HEK293 (cell line): ENCODE results near the gene ITGB2.
A peak's percentile ranks its signal among the peaks of the same experiment; 100 is the strongest.

Experiments used
- ATF2 ChIP-seq: fragments of 450-650 bp; formaldehyde crosslinking; IDR thresholded peaks from 2 replicates; pipeline ENCODE4 v1.5.1; 2016; ENCODE audit warnings: missing biosample characterization, missing genetic modification characterization, low read depth
- BCL11B ChIP-seq: fragments of 450-650 bp; formaldehyde crosslinking; IDR thresholded peaks from 2 replicates; pipeline ENCODE4 v1.5.1; 2016; ENCODE audit warnings: low read depth, missing biosample characterization, missing genetic modification characterization
- KLF17 ChIP-seq: fragments of 450-650 bp; formaldehyde crosslinking; IDR thresholded peaks from 2 replicates; pipeline ENCODE4 v1.5.1; 2016; ENCODE audit warnings: missing biosample characterization, missing genetic modification characterization
- PRDM1 ChIP-seq: fragments of 450-650 bp; formaldehyde crosslinking; IDR thresholded peaks from 2 replicates; pipeline ENCODE4; 2016; ENCODE audit warnings: missing biosample characterization, missing genetic modification characterization
- SP7 ChIP-seq: fragments of 450-650 bp; formaldehyde crosslinking; IDR thresholded peaks from 2 replicates; pipeline ENCODE4 v1.5.1; 2016; ENCODE audit warnings: missing biosample characterization, missing genetic modification characterization
- ZBTB1 ChIP-seq: fragments of 450-650 bp; formaldehyde crosslinking; IDR thresholded peaks from 2 replicates; pipeline ENCODE4 v1.5.1; 2016; ENCODE audit warnings: missing biosample characterization, missing genetic modification characterization
- ZBTB17 ChIP-seq: fragments of 450-650 bp; formaldehyde crosslinking; IDR thresholded peaks from 2 replicates; pipeline ENCODE4 v1.5.1; 2016; ENCODE audit warnings: missing biosample characterization, missing genetic modification characterization
- ZFP3 ChIP-seq: fragments of 450-650 bp; formaldehyde crosslinking; IDR thresholded peaks from 2 replicates; pipeline ENCODE4 v1.5.1; 2016; ENCODE audit warnings: low read depth, missing biosample characterization, missing genetic modification characterization
- ZFP37 ChIP-seq: fragments of 450-650 bp; formaldehyde crosslinking; IDR thresholded peaks from 2 replicates; pipeline ENCODE4 v1.5.1; 2016; ENCODE audit warnings: missing biosample characterization, missing genetic modification characterization
- ZNF114 ChIP-seq: fragments of 450-650 bp; formaldehyde crosslinking; IDR thresholded peaks from 2 replicates; pipeline ENCODE4 v1.5.0; 2017; ENCODE audit warnings: missing biosample characterization, missing genetic modification characterization
- ZNF133 ChIP-seq: fragments of 450-650 bp; formaldehyde crosslinking; IDR thresholded peaks from 2 replicates; pipeline ENCODE4 v1.5.1; 2016; ENCODE audit warnings: missing biosample characterization, missing genetic modification characterization
- ZNF202 ChIP-seq: fragments of 450-650 bp; formaldehyde crosslinking; IDR thresholded peaks from 2 replicates; pipeline ENCODE4 v1.5.1; 2016; ENCODE audit warnings: missing biosample characterization, missing genetic modification characterization, borderline replicate concordance
- ZNF302 ChIP-seq: fragments of 450-650 bp; formaldehyde crosslinking; IDR thresholded peaks from 2 replicates; pipeline ENCODE4 v1.5.1; 2016; ENCODE audit warnings: missing biosample characterization, missing genetic modification characterization, low read depth
- ZNF311 ChIP-seq: fragments of 450-650 bp; formaldehyde crosslinking; IDR thresholded peaks from 2 replicates; pipeline ENCODE4 v1.5.1; 2017; ENCODE audit warnings: missing biosample characterization, missing genetic modification characterization, borderline replicate concordance
- ZNF366 ChIP-seq: fragments of 450-650 bp; formaldehyde crosslinking; conservative IDR thresholded peaks from 2 replicates; pipeline ENCODE4 v1.5.1; 2016; ENCODE audit warnings: missing biosample characterization, missing genetic modification characterization
- ZNF394 ChIP-seq: fragments of 450-650 bp; formaldehyde crosslinking; IDR thresholded peaks from 2 replicates; pipeline ENCODE4 v1.5.1; 2016; ENCODE audit warnings: missing biosample characterization, missing genetic modification characterization, mild to moderate bottlenecking, moderate library complexity, borderline replicate concordance
- ZNF423 ChIP-seq: fragments of 450-650 bp; formaldehyde crosslinking; IDR thresholded peaks from 2 replicates; pipeline ENCODE4 v1.5.1; 2016; ENCODE audit warnings: missing biosample characterization, missing genetic modification characterization
- ZNF473 ChIP-seq: fragments of 450-650 bp; formaldehyde crosslinking; IDR thresholded peaks from 2 replicates; pipeline ENCODE4 v1.5.1; 2017; ENCODE audit warnings: missing biosample characterization, missing genetic modification characterization
- ZNF48 ChIP-seq: fragments of 450-650 bp; formaldehyde crosslinking; IDR thresholded peaks from 2 replicates; pipeline ENCODE4 v1.5.1; 2016; ENCODE audit warnings: missing biosample characterization, missing genetic modification characterization
- ZNF521 ChIP-seq: fragments of 450-650 bp; formaldehyde crosslinking; IDR thresholded peaks from 2 replicates; pipeline ENCODE4 v1.5.1; 2017; ENCODE audit warnings: missing biosample characterization, mild to moderate bottlenecking, missing genetic modification characterization
- ZNF530 ChIP-seq: fragments of 450-650 bp; formaldehyde crosslinking; IDR thresholded peaks from 2 replicates; pipeline ENCODE4 v1.5.1; 2016; ENCODE audit warnings: low read depth, missing biosample characterization, missing genetic modification characterization
- ZNF560 ChIP-seq: fragments of 450-650 bp; formaldehyde crosslinking; IDR thresholded peaks from 2 replicates; pipeline ENCODE4 v1.5.1; 2017; ENCODE audit warnings: missing biosample characterization, missing genetic modification characterization, borderline replicate concordance
- ZNF580 ChIP-seq: fragments of 450-650 bp; formaldehyde crosslinking; IDR thresholded peaks from 2 replicates; pipeline ENCODE4 v1.5.1; 2016; ENCODE audit warnings: missing biosample characterization, missing genetic modification characterization
- ZNF624 ChIP-seq: fragments of 450-650 bp; formaldehyde crosslinking; IDR thresholded peaks from 2 replicates; pipeline ENCODE4 v1.5.1; 2017; ENCODE audit warnings: missing biosample characterization, missing genetic modification characterization
- ZNF629 ChIP-seq: fragments of 450-650 bp; formaldehyde crosslinking; IDR thresholded peaks from 2 replicates; pipeline ENCODE4 v1.5.1; 2017; ENCODE audit warnings: missing biosample characterization, missing genetic modification characterization
- ZNF707 ChIP-seq: fragments of 450-650 bp; formaldehyde crosslinking; IDR thresholded peaks from 2 replicates; pipeline ENCODE4 v1.5.1; 2016; ENCODE audit warnings: missing biosample characterization, missing genetic modification characterization
- ZNF776 ChIP-seq: fragments of 450-650 bp; formaldehyde crosslinking; IDR thresholded peaks from 2 replicates; pipeline ENCODE4 v1.5.0; 2017; ENCODE audit warnings: missing biosample characterization, missing genetic modification characterization, borderline replicate concordance
- ZNF830 ChIP-seq: fragments of 450-650 bp; IDR thresholded peaks from 2 replicates; pipeline ENCODE4 v1.5.0; 2018; ENCODE audit warnings: missing biosample characterization, missing genetic modification characterization, low read depth, mild to moderate bottlenecking, moderate library complexity
- ZNF837 ChIP-seq: fragments of 450-650 bp; formaldehyde crosslinking; IDR thresholded peaks from 2 replicates; pipeline ENCODE4 v1.5.1; 2016; ENCODE audit warnings: missing biosample characterization, missing genetic modification characterization
- ZSCAN16 ChIP-seq: fragments of 450-650 bp; formaldehyde crosslinking; IDR thresholded peaks from 2 replicates; pipeline ENCODE4 v1.5.1; 2016; ENCODE audit warnings: missing biosample characterization, missing genetic modification characterization
- ZXDB ChIP-seq: fragments of 450-650 bp; formaldehyde crosslinking; IDR thresholded peaks from 2 replicates; pipeline ENCODE4 v1.5.1; 2016; ENCODE audit warnings: missing biosample characterization, missing genetic modification characterization
- TF ChIP-seq, protein P1 (sequence below): sonication (generic); formaldehyde crosslinking; IDR thresholded peaks from 2 replicates; pipeline ENCODE4 v1.8.1; 2022; ENCODE audit warnings: mild to moderate bottlenecking, moderate library complexity, missing genetic modification reagents
- TF ChIP-seq, protein P2 (sequence below): fragments of 450-650 bp; formaldehyde crosslinking; IDR thresholded peaks from 2 replicates; pipeline ENCODE4 v1.5.1; 2016; ENCODE audit warnings: missing biosample characterization, missing genetic modification characterization
- TF ChIP-seq, protein P3 (sequence below): fragments of 450-650 bp; formaldehyde crosslinking; IDR thresholded peaks from 2 replicates; pipeline ENCODE4 v1.5.1; 2017; ENCODE audit warnings: missing biosample characterization, missing genetic modification characterization

Gene ITGB2

GRCh38 chr21:44873356-44874239 is 47.1 kb downstream of the ITGB2 start, which contains the start of gene PTTG1IP (continued):
- no peak for TF ChIP-seq ZNF837 (tag by site-specific recombination)
- TF ChIP-seq ZNF133 (tag by site-specific recombination), result no peak
- TF ChIP-seq ZFP3 (tag by site-specific recombination), result no peak
- TF ChIP-seq ZNF624, result no peak
- no peak for TF ChIP-seq ZNF202 (tag by site-specific recombination)
- TF ChIP-seq ZBTB1 (tag by site-specific recombination), result no peak
- TF ChIP-seq PRDM1, result no peak
- no peak for TF ChIP-seq ZNF311 (tag by site-specific recombination)
- TF ChIP-seq ZXDB (tag by site-specific recombination), result peak; percentile 8; the same call in 1 of the 2 replicates
- TF ChIP-seq ZNF48 (tag by site-specific recombination), result no peak
- TF ChIP-seq ZNF580 (tag by site-specific recombination), result no peak
- no peak for TF ChIP-seq ZFP37 (tag by site-specific recombination)
- no peak for TF ChIP-seq ZNF776
- no peak for TF ChIP-seq ZNF394 (tag by site-specific recombination)
- no peak for TF ChIP-seq BCL11B (tag by site-specific recombination)
- TF ChIP-seq ZNF530 (tag by site-specific recombination), result no peak
- no peak for TF ChIP-seq ZNF302 (tag by site-specific recombination)
- no peak for TF ChIP-seq ATF2 (tag by site-specific recombination)
- 0 out of 2 replicates have a peak, but pooled peaks have one; percentile 37 for TF ChIP-seq KLF17
- no peak for TF ChIP-seq ZNF629
- TF ChIP-seq ZNF423 (tag by site-specific recombination), result no peak
- peak; percentile 21; the same call in 1 of the 2 replicates for TF ChIP-seq SP7 (tag by site-specific recombination)
- TF ChIP-seq ZNF521 (tag by site-specific recombination), result no peak
- TF ChIP-seq, protein P1, sequence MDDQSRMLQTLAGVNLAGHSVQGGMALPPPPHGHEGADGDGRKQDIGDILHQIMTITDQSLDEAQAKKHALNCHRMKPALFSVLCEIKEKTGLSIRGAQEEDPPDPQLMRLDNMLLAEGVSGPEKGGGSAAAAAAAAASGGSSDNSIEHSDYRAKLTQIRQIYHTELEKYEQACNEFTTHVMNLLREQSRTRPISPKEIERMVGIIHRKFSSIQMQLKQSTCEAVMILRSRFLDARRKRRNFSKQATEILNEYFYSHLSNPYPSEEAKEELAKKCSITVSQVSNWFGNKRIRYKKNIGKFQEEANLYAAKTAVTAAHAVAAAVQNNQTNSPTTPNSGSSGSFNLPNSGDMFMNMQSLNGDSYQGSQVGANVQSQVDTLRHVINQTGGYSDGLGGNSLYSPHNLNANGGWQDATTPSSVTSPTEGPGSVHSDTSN (CRISPR knock-in tag), result peak; percentile 81
- TF ChIP-seq ZSCAN16, result no peak
- 0 out of 2 replicates have a peak, but pooled peaks have one; percentile 30 for TF ChIP-seq ZBTB17 (tag by site-specific recombination)
- TF ChIP-seq, protein P2, sequence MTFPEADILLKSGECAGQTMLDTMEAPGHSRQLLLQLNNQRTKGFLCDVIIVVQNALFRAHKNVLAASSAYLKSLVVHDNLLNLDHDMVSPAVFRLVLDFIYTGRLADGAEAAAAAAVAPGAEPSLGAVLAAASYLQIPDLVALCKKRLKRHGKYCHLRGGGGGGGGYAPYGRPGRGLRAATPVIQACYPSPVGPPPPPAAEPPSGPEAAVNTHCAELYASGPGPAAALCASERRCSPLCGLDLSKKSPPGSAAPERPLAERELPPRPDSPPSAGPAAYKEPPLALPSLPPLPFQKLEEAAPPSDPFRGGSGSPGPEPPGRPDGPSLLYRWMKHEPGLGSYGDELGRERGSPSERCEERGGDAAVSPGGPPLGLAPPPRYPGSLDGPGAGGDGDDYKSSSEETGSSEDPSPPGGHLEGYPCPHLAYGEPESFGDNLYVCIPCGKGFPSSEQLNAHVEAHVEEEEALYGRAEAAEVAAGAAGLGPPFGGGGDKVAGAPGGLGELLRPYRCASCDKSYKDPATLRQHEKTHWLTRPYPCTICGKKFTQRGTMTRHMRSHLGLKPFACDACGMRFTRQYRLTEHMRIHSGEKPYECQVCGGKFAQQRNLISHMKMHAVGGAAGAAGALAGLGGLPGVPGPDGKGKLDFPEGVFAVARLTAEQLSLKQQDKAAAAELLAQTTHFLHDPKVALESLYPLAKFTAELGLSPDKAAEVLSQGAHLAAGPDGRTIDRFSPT (tag by site-specific recombination), result no peak
- TF ChIP-seq ZNF830 (tag by site-specific recombination), result no peak
- TF ChIP-seq ZNF560 (tag by site-specific recombination), result no peak
- no peak for TF ChIP-seq ZNF366 (tag by site-specific recombination)
- TF ChIP-seq ZNF114, result no peak
- TF ChIP-seq, protein P3, sequence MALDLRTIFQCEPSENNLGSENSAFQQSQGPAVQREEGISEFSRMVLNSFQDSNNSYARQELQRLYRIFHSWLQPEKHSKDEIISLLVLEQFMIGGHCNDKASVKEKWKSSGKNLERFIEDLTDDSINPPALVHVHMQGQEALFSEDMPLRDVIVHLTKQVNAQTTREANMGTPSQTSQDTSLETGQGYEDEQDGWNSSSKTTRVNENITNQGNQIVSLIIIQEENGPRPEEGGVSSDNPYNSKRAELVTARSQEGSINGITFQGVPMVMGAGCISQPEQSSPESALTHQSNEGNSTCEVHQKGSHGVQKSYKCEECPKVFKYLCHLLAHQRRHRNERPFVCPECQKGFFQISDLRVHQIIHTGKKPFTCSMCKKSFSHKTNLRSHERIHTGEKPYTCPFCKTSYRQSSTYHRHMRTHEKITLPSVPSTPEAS (tag by site-specific recombination), result no peak
- TF ChIP-seq ZNF707, result no peak
- TF ChIP-seq ZNF473 (tag by site-specific recombination), result no peak
